ENCODE data around the gene PTPN13.

- TF ChIP-seq POLR2AphosphoS5 (IDR thresholded peaks at IDR 0.05) (no peak), CTCF (IDR thresholded peaks at IDR 0.05) (no peak), POLR2A (IDR thresholded peaks at IDR 0.05; ENCODE audit: low read depth) (no peak), EP300 (IDR thresholded peaks at IDR 0.05) (no peak)
These were observed 224.1 kb downstream of the PTPN13 start for GRCh38 chr4:86818211-86818610.

Data from esophagus muscularis mucosa (tissue), 4 donors.